ENCODE data around the gene PHC2. TPM values are rescaled to one million over a fixed set of nuclear protein-coding genes. Genes with fewer than 3 reads are reported as not detected.

Gene PHC2
- polyA plus RNA-seq, 1 donor (not counting 4 experiments of a cell fraction or from before 2014, with no cell fraction given), result 51.7 TPM

DNA sequence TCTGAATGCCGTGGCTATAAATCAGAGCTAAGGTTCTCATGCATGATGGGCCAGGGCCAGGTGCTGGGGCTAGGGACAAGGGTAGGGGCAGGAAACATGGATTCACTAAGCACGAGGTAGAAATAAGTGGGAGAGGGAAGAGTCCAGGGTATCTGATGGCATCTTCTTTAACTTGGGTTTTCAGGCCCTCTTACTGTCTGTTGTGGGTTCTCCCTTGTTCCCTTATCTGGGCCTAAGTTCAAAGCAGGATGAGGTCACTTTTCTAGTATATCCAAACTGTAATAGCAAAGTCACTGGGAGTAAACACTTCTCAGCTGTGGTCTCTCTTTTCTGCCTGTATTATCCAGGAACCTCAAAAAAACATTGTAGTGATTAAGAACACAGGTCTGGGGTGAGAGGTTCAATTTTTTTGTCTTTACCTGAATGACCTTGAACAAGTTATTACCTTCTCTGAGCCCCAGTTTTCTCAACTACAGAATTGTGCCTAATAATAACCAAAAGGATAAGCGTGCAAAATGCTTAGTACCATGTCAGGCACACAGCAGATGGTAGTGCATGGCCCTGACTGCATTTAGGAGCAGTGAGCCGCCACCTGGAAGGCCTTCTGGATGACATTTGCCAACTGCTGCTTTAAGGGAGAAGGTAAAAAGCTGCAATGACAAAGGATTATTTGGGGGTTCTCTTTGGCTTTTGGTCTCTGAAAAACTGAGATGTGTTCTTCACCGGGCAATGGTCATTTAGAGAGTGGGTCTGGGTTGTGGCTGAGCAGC lies 56.4 kb downstream of the PHC2 start:
- no peak overlapping the region for H3K9ac ChIP-seq (ENCODE audit: control insufficient read depth, extremely low read depth, insufficient read depth, low read length)
- no peak overlapping the region for H3K4me2 ChIP-seq (ENCODE audit: control insufficient read depth, extremely low read depth, insufficient read depth, low read depth, low read length)
- DNase-seq (ENCODE audit: low read depth, low spot score) (no peak), FAIRE-seq (no peak)
- H3K27ac ChIP-seq (ENCODE audit: control insufficient read depth, insufficient read depth, low read length), result no peak overlapping the region
- TF ChIP-seq, protein P1, sequence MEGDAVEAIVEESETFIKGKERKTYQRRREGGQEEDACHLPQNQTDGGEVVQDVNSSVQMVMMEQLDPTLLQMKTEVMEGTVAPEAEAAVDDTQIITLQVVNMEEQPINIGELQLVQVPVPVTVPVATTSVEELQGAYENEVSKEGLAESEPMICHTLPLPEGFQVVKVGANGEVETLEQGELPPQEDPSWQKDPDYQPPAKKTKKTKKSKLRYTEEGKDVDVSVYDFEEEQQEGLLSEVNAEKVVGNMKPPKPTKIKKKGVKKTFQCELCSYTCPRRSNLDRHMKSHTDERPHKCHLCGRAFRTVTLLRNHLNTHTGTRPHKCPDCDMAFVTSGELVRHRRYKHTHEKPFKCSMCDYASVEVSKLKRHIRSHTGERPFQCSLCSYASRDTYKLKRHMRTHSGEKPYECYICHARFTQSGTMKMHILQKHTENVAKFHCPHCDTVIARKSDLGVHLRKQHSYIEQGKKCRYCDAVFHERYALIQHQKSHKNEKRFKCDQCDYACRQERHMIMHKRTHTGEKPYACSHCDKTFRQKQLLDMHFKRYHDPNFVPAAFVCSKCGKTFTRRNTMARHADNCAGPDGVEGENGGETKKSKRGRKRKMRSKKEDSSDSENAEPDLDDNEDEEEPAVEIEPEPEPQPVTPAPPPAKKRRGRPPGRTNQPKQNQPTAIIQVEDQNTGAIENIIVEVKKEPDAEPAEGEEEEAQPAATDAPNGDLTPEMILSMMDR (optimal IDR thresholded peaks at IDR 0.05 in 1 of 3, IDR thresholded peaks at IDR 0.05 in 1 of 3, conservative IDR thresholded peaks at IDR 0.05 in 1 of 3; ENCODE audit: extremely low read depth in 1 of 3, insufficient read depth in 2 of 3, low read length in 3 of 3), result no peak
- TF ChIP-seq EZH2 (IDR thresholded peaks at IDR 0.05; ENCODE audit: low read length), result no peak
- no peaks in the 10 kb centered on the region for H4K20me1 ChIP-seq (ENCODE audit: control insufficient read depth, extremely low read depth, insufficient read depth, low read length)
- no peaks in the 10 kb centered on the region for H3K27me3 ChIP-seq (ENCODE audit: control insufficient read depth, extremely low read depth, insufficient read depth, low read length)
- H2AFZ ChIP-seq (ENCODE audit: control insufficient read depth, low read length), result no peak overlapping the region
- H3K36me3 ChIP-seq (ENCODE audit: control insufficient read depth in 2 of 2, extremely low read depth in 1 of 2, insufficient read depth in 2 of 2, low read length in 2 of 2), result peaks cover 5 to 11% of the 10 kb centered on the region in 2 experiments
- H3K9me3 ChIP-seq (ENCODE audit: control insufficient read depth, low read depth, low read length), result no peaks in the 10 kb centered on the region
- H3K4me1 ChIP-seq (ENCODE audit: control insufficient read depth, extremely low read depth, insufficient read depth, low read length), result peaks cover 19% of the 10 kb centered on the region
- peaks cover 4% of the 10 kb centered on the region for H3K9me1 ChIP-seq (ENCODE audit: control insufficient read depth, extremely low read depth, insufficient read depth, low read length)
- H3K79me2 ChIP-seq (ENCODE audit: control insufficient read depth, insufficient read depth, low read length), result peaks cover 8% of the 10 kb centered on the region
- H3K4me3 ChIP-seq (ENCODE audit: control insufficient read depth in 2 of 3, extremely low read depth in 1 of 3, insufficient read depth in 2 of 3, low read depth in 1 of 3, low read length in 3 of 3), result no peak overlapping the region
- dilution Hi-C loops (cut with MboI; ENCODE audit: extremely low pct_ligation_motif_present, low sequenced_read_pairs), result no loop called here

GRCh38 chr1:33373606-33374005 lies 57.3 kb downstream of the PHC2 start:
- dilution Hi-C loops (cut with MboI; ENCODE audit: extremely low pct_ligation_motif_present, low sequenced_read_pairs), result no loop called here
- FAIRE-seq, result no peak
- Histone ChIP-seq H2AFZ (ENCODE audit: control insufficient read depth, low read length) (no peak overlapping the region), H3K4me2 (ENCODE audit: control insufficient read depth, extremely low read depth, insufficient read depth, low read depth, low read length) (no peak overlapping the region), H3K27ac (ENCODE audit: control insufficient read depth, insufficient read depth, low read length) (no peak overlapping the region), H3K4me1 (ENCODE audit: control insufficient read depth, extremely low read depth, insufficient read depth, low read length) (peaks cover 24% of the 10 kb centered on the region), H3K79me2 (ENCODE audit: control insufficient read depth, insufficient read depth, low read length) (peaks cover 3% of the 10 kb centered on the region), H3K27me3 (ENCODE audit: control insufficient read depth, extremely low read depth, insufficient read depth, low read length) (no peaks in the 10 kb centered on the region), H3K9me3 (ENCODE audit: control insufficient read depth, low read depth, low read length) (no peaks in the 10 kb centered on the region), H3K4me3 (ENCODE audit: control insufficient read depth in 2 of 3, extremely low read depth in 1 of 3, insufficient read depth in 2 of 3, low read depth in 1 of 3, low read length in 3 of 3) (no peak overlapping the region), H3K9me1 (ENCODE audit: control insufficient read depth, extremely low read depth, insufficient read depth, low read length) (peaks cover 4% of the 10 kb centered on the region), H3K36me3 (ENCODE audit: control insufficient read depth in 2 of 2, extremely low read depth in 1 of 2, insufficient read depth in 2 of 2, low read length in 2 of 2) (peaks cover 5 to 14% of the 10 kb centered on the region in 2 experiments), H3K9ac (ENCODE audit: control insufficient read depth, extremely low read depth, insufficient read depth, low read length) (no peak overlapping the region), H4K20me1 (ENCODE audit: control insufficient read depth, extremely low read depth, insufficient read depth, low read length) (no peaks in the 10 kb centered on the region)
- DNase-seq (ENCODE audit: low read depth, low spot score), result no peak
- TF ChIP-seq EZH2 (IDR thresholded peaks at IDR 0.05; ENCODE audit: low read length), result no peak
- TF ChIP-seq, protein P1 (optimal IDR thresholded peaks at IDR 0.05 in 1 of 3, IDR thresholded peaks at IDR 0.05 in 1 of 3, conservative IDR thresholded peaks at IDR 0.05 in 1 of 3; ENCODE audit: extremely low read depth in 1 of 3, insufficient read depth in 2 of 3, low read length in 3 of 3), result no peak
